NCI-H69 (cell line): ENCODE results near the gene TEPSIN.

Experiments
- DNase-seq: peaks from one replicate; lab custom pipeline; 2025; lab: John Stamatoyannopoulos, UW

The TEPSIN gene, protein sequence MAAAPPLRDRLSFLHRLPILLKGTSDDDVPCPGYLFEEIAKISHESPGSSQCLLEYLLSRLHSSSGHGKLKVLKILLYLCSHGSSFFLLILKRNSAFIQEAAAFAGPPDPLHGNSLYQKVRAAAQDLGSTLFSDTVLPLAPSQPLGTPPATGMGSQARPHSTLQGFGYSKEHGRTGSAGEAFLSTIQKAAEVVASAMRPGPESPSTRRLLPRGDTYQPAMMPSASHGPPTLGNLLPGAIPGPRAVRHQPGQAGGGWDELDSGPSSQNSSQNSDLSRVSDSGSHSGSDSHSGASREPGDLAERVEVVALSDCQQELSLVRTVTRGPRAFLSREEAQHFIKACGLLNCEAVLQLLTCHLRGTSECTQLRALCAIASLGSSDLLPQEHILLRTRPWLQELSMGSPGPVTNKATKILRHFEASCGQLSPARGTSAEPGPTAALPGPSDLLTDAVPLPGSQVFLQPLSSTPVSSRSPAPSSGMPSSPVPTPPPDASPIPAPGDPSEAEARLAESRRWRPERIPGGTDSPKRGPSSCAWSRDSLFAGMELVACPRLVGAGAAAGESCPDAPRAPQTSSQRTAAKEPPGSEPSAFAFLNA

DNA sequence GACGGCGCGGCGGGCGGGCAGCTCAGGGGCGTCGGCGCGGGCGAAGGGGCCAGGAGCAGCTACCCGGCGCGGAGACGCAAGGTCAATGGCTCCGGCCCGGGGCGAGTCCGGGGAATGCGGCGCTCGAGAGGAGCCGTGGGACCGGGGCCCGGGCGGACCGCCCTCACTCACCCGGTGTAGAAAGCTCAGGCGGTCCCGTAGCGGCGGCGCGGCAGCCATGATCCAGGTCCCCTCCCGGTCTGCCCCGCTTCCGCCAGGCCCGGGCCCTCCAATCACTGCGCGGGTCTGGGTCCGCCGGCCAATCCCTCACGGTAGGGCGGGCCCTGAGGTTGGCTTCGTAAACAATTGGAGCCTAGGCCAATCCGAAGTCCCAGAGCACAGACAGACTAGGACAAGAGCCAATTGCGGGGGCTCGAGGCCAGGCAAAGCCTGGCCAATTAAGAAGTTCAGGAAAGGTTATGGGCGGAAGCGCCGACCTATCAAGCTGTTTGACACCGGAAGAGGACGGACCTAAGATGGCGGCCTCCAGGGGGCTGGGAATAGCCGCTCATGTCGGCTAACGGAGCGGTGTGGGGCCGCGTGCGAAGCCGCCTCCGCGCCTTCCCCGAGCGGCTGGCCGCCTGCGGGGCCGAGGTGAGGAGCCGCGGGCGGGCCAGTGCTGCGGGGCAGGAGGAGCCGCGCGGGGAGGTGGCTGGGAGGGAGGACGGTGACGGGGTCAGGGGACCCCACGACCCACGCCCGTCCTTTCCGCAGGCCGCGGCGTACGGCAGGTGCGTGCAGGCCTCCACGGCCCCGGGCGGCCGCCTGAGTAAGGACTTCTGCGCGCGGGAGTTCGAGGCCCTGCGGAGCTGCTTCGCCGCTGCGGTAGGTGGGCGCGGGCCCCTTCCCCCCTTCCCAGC lies at the start of gene TEPSIN, which contains the start of gene NDUFAF8:
Gene TEPSIN (minus strand): TSS at position 241 of the 899 bp plus-strand sequence. CDS start 22 bp downstream, at position 219.
Gene NDUFAF8 (plus strand): TSS at position 504 of the 899 bp plus-strand sequence. CDS start 46 bp downstream, at position 550.
- peak; percentile 100 for DNase-seq

DNA sequence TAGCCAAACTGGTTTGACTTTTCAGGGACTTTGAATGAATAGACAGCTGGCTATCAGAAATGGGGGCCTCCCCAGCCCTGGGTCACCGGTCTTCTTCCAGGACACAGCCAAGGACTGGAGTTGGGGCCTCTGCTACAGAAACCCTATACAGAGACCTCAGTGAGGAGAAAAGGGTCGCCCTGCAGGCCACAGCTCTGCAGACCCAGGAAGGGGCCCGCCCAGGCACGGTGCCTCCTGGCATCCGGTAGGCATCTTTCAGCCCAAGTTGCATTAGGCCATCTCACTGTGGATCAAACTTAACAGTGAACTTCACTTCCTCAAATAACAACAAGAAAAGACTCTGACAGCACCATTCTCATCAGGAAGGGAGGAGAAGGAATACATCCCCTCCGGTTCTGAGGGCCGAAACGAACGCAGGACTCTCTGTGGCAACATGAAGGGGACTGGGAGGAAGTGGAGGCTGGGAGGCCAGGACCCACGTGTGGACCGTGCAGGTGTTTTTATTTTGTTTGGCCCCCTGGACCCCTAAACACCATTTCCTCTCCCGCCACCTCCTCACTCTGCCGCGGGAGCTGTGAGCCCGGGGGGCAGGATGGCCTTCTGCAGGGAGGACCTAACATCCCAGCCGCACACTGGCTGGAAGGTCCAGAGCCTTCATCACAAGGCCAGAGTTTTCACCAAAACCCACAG lies 49.0 kb upstream of the TEPSIN start:
- DNase-seq = no peak

DNA sequence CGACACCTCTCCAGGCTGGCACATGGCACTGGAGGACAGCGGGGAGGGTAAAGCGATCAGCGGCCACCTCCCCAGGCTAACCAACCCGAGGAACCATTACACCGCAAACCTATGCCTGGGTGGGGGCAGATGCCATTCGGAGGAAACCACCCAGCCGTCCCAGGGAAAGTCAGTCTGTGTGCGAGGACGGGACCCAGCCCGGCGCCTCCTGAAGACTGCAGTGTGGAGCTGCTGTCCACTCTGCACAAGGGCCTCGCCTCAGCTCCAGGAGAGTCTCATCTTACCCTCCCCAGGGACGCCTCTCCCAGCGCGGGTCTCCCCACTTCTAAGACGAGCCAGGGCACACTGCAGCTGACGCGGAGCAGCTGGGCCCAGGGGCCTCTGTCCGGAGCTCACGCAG lies 48.3 kb upstream of the TEPSIN start:
- no peak for DNase-seq

DNA sequence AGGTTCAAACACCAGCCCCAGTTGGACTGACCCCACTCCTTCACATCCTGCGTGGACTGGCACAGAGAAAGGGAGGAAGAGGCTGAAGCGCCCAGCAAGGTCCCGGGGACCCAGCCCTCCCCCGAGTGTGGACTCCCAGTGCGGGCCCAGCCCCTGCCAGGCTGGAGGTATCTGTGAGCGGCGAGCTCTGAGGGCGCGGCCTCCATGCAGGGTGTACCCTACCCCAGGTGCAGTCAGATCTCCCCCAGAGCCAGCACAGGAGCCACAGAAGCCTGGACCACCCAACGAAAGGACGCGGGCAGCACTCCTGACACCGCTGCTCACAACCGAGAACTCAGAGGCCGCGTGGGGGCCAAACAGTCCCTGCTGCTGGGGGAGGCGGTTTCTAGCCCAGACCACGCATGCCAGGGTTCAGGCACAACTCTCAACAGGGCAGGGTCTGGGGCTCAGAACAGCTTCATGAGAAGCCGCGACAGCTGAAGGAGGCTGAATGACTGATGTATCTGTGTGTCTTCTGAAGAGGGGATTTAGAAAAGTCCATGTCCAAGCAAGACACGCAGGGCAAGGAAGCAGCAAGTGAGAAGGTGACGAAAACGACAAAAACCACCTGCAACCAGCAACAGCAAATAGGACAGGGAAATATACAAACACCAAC lies 47.8 kb upstream of the TEPSIN start:
- DNase-seq = no peak

DNA sequence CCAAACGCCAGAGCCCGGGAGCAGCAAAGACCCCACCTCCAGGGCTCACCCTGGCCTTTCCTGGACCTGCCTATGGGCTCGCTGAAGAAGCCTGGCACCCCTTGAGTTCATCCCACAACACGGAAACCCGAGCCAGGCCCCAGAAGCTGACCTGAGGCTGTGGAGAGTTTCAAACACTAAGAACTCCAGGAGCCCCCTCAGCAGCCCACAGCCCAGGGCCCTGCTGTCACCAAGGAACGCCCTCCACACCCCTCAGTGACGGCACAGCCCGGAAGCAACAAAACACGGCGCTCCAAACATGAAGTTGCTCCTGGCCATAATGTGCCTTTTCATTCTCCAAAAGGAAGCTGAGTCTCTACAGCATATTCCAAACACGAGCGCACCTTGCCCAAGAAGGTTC lies 47.0 kb upstream of the TEPSIN start:
- DNase-seq = no peak

DNA sequence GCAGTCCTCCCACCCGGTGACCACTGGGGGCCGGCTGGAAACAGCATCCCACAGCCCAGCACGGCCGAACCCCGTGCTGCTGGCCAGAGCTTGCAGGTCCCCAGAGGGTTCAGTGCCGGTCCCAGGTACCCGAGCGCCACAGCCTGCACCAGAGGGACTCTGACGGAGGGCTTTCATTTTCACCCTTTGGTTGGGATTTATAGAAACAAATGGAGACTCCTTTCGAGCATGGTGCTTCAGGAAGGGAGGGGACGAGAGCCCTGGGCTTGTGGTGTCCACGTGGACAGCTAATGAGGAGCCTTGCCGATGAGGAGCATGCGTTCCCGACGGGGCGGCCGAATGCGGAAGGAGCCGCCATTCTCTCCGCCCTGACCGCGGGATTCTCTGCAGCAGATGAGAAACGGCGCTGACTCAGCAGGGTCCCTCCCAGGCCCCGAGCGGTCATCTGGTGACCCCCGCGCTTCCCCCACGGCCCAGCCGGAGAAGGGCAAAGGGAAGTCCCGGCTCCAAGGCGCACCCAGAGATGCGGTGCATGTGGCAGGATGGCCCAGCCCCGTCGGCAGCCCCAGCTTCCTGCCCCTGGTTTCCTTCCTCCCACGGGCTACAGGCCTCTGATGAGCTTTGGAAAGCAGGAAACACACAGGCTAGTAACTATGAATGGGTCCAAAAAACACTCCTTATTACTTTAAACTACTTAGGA lies 46.5 kb upstream of the TEPSIN start:
- DNase-seq = no peak

DNA sequence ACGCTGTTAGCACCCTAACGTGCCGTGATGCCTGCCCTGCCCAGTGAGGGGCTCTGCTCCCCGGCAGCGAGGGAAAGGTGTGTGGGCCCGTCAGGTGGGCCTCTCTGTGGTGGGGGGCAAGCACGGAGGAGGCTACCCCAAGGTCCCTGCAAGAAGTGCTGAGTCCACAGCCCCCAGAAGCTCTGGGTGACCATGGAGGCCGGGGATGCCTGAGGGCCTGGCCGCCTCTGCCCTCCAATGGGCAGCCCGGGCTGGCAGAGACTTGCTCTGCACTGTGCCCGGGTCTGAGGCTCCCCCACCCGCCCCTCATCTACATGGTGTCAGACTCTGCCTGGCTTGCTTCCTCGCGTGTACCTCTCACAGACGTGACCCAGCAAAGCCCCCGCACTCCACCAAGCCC lies 44.0 kb upstream of the TEPSIN start:
- DNase-seq = no peak

DNA sequence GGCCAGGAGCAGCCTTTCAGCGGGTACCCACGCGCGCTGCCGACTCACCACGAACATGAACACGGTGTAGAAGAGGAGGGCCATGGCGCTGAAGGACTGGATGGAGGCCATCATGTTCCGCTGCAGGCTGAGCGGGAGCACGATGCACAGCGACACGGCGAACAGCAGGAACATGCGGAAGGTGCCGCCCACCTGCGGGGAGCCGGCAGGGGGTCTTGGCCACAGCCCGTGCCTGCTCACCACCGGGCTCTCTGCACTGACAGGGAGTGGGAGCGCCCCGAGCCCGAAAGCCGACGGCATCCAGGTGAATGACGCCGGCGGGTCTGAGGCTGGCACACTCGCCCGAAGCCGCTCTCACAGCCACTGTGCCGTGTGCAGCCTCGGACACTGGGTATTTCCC lies 43.3 kb upstream of the TEPSIN start:
- no peak for DNase-seq

DNA sequence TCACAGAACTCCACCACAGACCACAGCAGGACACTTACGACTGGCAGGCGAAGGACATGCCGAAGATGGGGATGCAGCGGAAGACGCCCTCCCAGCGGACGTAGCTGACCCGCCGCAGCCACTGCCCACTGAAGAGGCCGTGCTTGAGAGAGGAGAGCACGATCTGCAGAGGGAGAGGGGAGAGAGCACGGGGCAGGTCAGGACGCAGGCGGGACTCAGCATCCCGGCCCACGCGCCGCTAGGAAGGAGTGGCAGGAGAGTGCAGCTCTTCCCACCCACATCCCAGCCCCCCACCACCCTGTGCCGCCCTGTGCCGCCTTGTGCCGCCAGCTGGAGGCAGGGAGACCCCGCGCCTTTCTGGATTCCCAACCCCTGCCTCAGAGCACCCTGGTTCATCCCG lies 41.7 kb upstream of the TEPSIN start:
- DNase-seq = no peak

DNA sequence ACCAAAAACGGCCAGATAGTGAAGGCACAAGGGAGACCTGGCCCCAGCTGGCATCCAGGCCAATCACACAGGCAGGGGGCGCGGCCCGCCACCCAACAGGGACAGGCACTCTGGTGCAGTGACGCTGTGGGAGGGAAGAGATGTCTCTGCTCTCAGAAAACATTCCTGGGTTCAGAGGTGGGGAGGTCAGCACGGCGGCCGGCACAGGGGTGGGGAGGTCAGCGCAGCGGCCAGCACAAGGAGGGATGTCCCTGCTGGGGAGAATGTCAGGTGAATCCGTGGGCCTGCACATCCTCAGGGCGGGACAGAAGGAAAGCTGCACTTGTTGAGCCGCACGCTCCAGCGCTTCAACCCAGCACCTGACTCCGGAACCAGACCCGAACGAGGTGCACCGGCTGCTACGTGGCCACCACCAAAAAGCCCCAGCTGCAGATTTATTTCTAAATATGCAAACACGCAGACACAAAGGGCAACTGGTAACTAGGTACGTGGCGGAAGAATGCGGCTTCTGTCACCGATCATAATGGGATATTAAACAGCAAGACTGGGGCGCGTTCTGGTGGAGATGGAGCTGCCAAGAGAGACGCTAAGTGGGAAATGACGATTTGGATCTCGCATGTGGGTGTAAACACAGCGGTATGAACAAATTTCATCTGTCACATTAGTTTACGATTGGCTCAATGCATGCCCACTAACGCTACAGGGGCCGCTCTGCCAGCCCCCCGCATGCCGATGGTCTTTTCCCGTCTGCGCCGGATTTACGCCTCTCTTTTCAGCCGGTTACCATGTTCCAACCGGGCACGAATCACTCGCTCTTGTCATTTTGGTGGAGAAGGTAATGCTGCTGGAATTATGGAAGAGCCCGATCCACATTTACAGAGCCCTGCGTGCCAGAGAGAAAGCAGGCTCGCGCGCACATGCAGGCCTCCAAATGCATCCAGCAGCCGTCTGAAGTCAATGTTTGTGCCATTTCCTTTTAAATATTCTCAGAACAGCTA lies 40.7 kb upstream of the TEPSIN start:
- no peak for DNase-seq

DNA sequence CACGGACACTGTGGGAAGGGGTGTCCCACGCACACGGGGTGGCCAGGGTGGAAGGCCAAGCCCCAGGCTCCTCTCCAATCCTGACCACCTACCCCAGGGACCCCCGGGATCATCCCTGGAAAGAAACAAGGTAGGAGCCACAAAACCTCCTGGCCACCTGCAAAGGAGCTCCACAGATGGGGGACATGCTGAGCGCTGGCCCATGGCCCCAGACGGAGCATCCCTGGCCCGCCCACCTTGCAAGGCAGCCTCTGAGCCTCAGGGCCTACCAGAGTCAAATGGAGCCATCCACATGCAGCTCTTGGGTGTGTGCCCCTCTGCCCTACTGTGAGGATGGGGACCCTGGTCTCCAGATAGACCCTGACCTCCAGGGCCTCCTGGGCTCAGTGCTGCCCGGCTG lies 40.0 kb upstream of the TEPSIN start:
- DNase-seq = no peak

DNA sequence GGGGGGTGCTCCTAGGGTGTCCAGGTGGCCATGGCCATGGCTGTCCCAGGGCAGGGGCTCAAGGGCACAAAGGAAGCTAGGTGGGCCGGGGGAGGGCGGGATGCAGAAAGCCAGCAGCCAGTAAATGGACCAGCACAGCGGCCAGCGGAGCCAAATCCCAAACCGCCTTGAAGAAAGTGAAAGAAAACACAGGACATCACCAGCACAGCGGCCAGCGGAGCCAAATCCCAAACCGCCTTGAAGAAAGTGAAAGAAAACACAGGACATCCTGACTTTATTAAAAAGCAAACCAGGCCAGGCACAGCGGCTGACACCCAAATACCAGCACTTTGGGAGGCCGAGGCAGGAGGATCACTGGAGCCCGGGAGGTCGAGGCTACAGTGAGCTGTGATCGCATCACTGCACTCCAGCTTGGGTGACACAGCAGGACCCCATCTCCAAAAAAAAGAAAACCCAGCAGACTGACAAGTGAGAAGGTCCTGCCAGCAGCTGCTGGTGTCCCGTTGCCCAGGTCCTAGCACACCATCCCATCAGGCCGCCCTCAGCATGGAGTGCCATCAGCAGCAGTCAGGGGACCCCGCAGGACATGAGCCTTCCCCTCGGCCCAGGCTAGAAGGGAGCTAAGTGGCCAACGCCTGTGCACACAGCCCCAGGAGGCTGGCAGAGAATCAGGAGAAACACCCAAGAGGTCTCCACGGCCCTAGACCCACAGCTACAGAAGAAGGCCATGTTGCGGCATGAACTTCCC lies 39.3 kb upstream of the TEPSIN start:
- no peak for DNase-seq

DNA sequence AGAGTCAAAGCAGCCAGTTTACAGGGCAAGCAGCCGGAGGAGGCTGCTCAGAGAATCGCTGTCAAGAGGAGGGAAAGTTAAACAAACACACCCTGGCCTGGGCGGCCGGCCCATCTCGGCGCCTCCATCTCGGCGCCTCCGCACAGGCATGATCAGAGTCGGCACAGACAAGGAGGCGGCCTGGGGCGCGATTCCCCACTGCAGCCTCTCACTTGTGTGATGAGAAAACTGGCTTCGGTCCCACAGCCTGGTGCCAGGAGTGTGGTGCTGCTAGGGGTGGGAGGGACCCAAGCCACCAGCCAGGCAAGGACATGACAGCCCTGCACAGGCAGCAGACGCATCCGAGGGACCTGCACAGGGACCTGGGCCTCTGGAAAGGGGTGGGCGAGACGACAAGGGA lies 38.6 kb upstream of the TEPSIN start:
- no peak for DNase-seq

DNA sequence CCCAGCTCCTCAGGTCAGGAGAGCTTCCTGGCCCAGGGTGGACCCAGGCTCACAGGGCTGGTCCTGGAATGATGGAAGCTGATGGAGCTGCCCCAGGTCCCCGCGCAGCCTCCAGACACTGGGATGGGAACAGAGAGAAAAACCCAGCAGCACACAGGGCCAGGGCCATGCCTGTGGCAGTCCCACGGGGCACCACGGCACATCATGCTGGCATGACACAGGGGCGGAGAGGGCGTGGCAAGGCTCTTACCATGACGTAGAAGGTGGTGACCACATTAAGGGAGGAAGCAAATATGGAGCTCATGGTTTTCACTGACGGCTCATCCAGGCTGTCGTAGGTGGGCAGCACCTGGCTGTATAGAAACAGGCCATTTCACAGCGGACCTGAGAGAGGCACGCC lies 37.9 kb upstream of the TEPSIN start:
- no peak for DNase-seq

DNA sequence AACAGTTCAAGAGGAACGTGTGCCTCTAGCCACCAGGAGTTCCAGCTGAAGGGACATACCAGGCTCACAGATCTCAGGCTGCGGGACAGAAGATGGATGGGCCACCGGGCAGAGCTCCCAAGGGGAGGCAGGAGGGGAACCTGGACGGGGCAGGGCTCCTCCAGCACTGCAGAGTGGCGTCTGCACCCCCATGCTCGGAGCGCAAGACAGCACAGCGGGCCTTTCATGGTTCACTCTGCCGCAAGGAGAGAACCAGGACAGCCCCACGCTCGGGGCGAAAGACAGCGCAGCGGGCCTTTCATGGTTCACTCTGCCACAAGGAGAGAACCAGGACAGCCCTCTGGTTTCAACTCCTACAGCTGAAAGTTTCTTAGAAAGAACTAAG lies 35.6 kb upstream of the TEPSIN start:
- DNase-seq = no peak

DNA sequence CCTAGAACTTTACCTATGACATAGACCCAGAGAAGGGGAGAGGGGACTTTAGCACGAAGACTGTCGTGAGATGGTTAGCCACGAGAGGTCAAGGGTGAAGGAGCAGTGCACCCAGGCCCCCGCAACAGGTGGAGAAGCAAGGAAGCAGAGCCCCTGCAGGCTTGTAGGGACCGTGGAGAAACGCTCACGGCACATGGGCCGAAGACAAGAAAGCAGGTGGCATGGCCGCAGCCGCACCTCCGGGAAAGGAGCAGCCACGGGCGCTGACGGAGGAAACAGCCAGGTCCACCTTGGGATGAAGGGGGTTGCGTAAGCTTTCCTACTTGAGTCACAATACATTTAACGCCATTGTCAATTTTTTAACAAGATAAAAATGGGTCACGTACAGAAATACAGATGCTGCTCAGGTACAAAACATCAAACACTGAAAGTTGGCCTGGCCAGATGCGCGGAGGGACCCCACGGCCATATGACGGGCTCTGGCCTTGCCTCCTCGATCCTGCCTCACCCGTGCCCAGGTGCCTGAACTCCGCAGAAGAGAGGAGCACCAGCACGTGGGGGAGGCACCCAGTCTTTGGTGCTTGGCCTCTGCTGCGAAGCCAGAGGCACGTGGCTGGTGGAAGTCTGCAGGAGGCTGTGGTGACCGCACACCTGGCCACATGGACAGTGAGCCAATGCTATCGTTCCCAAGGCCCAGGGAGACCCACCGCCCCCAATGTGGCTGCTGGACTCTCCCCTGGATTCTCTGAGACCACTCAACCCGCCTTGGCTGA lies 35.0 kb upstream of the TEPSIN start:
- DNase-seq = no peak

DNA sequence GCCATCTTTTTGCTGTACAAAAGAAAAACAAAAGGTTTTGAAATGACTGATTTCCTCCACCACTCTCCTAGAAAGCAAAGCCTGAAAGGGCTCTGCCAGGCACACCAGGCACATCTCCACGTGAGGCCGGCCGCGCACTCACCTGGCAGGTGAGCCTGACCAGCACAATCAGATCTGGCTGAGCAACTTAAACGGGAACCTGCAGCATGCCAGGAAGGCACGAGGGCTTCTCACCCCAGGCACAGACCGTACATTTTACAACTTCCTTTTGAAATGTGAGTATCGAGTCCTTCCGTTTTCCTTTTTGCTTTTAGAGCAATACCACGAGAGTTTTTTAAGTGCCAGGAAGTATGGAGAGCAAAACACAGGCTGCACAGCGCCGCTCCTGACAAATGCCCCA lies 33.8 kb upstream of the TEPSIN start:
- DNase-seq = no peak

DNA sequence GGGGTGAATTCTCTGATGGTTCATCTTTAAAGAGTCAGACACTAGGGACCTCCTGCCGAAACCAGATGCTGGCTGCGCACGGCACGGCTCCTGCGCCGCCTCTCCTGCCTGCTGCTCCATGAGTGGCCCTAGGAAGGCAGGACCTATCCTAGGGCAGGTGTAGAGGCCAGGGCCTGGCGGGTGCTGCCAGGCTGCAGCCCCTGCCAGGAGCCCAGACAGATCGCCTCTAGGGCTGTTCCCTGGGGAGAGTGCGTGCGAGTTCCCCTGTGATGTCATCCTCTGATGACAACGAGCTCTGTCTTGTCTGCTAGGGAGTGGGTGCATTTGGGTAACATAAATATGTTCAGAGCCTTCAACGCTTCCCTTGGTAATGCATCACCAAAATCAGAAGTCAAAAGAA lies 32.4 kb upstream of the TEPSIN start:
- DNase-seq = no peak
